ENCODE results near the gene CALN1.
"Not testable (repeated sequence)": the region's sequence is repeated elsewhere in the genome, so short reads cannot be mapped to it uniquely, and the experiment has no call there.

CALN1 gene

DNA sequence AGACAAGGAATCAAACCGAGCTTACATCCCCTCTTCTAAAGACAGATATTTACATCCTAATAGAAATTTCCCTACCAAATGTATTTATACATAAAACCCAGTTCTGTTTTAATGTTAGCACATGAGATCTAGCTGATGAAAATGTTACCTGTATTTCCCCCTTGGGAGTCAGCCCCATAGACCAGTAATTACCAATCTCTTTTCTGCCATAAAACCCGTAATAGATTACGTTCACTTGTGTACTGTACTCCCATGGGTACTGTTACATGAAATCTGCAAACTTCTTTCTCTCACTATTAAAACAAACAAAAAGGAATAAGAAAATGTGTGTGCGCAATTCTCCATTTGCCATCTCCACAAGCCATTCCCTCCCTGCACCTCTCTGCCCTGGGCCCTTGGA is 450.9 kb downstream of the CALN1 start:
- no peak for DNase-seq

- DNase-seq = no peak
These were observed 470.0 kb downstream of the CALN1 start for GRCh38 chr7:71942115-71942514.

DNA sequence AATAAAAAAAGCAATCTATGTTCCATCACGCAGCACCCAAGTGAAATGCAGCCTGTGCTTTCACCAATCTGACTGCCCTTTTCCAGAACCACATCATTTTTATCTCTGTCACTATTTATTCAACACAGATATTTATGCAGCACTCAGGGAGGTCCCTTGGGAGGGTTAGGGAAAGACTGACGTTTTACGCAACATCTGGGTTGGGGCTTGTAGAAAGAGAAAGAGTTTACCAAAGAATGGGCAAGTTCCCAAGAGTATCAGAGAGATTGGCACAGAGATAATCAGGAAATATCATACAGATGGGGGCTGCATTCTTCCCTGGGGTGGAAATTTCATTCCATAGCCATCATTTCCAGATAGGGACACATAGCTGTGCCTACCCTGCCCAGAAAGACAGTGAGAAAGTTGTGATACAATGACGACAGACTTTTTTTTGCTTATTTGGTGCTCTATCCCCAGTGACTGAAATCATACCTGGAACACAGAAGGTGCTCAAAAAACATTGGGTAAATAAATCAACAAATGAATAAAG is 474.2 kb downstream of the CALN1 start:
- DNase-seq = no peak

GRCh38 chr7:71935674-71936073 is 476.5 kb downstream of the CALN1 start:
- no peak for DNase-seq

DNA sequence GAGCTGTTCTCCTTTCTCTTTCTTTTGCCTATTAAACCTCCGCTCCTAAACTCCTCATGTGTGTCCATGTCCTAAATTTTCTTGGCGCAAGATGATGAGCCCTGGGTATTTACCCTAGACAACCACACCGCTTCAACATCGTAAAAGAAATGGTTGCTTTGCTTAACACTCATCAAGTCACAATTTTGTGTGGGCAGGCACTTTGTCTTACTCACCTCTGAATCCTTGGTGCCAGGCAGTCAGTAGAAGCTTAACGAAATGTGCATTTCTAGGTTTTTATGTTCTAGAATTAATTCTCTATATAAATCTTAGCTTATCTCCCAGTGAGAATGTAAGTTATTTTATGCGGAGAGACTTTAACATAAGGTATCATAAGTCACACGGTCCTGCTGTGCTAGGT is 478.7 kb downstream of the CALN1 start:
- no peak for DNase-seq

DNA sequence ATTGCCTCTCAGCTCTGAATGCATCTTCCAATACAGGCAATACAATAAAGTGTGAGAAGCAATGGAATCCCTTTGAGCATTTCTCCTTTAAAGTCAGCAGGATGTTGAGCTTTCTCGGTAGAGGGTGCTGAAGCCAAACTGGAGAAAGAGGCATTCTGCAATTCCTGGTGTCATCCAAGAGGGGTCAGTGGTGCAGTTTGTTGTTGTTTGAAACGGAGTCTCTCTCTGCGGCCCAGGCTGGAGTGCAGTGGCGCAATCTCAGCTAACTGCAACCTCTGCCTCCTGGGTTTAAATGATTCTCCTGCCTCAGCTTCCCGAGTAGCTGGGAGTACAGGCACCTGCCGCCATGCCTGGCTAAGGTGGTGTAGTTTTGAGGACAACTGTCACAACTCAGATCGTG is 486.5 kb downstream of the CALN1 start:
- DNase-seq = no peak

DNA sequence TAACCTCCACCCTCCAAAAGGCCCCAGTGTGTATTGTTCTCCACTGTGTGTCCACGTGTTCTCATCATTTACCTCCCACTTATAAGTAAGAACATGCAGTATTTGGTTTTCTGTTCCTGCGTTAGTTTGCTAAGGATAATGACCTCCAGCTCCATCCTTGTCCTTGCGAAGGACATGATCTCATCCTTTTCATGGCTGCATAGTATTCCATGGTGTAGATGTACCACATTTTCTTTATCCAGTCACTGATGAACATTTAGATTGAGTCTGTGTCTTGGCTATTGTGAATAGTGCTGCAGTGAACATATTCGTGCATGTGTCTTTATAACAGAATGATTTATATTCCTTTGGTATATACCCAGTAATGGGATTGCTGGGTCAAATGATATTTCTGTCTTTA is 497.9 kb downstream of the CALN1 start:
- not testable (repeated sequence) for DNase-seq

GRCh38 chr7:71912476-71912875 is 499.7 kb downstream of the CALN1 start:
- no peak for DNase-seq

GRCh38 chr7:71911051-71911450 is 501.1 kb downstream of the CALN1 start:
- DNase-seq = no peak

- no peak for DNase-seq
These were observed 506.3 kb downstream of the CALN1 start for GRCh38 chr7:71905821-71906220.

- DNase-seq = no peak
These were observed 507.7 kb downstream of the CALN1 start for GRCh38 chr7:71904484-71904883.

GRCh38 chr7:71900556-71900955 is 511.6 kb downstream of the CALN1 start:
- no peak for DNase-seq

DNA sequence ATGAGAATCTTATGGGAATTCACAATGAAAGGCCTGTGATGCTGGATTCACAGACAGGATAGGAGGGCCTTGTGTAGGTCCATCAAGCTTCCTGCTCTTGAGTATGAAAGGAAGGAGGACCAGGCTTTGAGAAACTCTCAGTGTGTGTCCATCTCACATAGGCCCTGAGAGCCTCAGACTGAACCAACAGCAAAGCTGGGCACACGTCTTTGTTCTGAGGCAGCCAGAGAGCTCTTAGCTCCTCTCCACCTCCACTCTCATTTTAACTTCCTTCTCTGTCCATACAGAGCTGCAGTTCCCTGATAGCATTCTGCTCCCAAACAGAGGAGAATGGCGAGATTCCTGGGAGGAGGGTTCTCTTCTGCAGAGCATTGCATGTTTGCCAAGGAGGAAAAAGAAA is 515.6 kb downstream of the CALN1 start:
- DNase-seq = no peak

GRCh38 chr7:71886046-71886445 is 526.1 kb downstream of the CALN1 start:
- DNase-seq = no peak

- no peak for DNase-seq
These were observed 526.7 kb downstream of the CALN1 start for GRCh38 chr7:71885487-71885886.

GRCh38 chr7:71883415-71883814 is 528.7 kb downstream of the CALN1 start:
- no peak for DNase-seq

DNA sequence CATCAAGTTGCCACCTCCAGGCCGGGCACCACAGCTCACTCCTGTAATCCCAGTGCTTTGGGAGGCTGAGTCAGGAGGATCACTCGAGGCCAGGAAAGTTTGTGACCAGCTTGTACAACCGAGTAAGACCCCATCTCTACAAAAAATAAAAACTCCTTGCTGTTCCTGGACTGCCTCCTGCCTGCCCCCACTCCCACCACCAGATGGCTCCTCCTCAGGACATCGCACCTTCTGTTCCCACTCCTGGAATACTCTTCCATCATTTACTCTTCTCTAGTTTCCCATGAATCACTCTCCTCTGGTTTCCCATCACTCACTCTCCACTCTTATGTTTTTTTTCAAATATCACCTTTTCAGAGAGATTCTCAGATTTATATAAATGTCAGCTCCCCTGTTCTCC is 540.7 kb downstream of the CALN1 start:
- no peak for DNase-seq

- DNase-seq = no peak
These were observed 541.3 kb downstream of the CALN1 start for GRCh38 chr7:71870812-71871211.

GRCh38 chr7:71868797-71869196 is 543.3 kb downstream of the CALN1 start:
- DNase-seq = no peak

DNA sequence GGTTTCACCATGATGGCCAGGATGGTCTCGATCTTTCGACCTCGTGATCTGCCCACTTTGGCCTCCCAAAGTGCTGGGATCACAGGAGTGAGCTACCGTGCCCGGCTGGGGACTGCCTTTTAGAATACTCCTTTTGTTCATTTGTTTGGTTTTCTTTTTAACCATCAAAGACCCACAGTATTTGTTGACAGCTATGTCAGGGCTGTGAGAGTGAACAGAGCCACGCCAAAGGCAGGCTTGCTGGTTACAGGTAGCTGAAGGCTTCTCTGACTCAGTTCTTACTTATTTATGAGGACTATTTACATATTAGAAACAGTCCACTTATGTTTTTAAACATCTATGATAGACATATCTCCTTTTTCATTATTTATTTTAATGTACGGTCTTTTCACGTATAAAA is 544.5 kb downstream of the CALN1 start:
- DNase-seq = no peak

- no peak for DNase-seq
These were observed 547.0 kb downstream of the CALN1 start for GRCh38 chr7:71865172-71865571.

- DNase-seq = no peak
These were observed 548.0 kb downstream of the CALN1 start for GRCh38 chr7:71864130-71864529.

DNA sequence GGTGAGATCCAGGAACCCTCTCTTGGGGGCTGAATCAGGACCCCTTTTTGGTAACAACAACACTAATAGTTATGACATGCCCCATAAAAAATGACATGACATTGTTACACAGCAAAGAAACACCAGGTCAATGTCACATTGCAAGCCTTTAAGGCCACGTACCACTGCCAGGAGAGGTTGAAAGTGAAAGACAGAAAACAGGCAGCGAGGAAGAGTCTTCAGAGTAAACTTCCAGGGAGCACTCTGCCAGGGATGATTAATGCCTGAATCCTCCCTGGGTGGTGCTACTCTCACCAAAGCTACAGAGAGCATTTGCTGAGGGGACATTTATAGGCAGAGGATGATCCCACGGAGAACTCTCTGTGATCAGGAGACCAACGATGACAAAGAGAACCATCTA is 551.6 kb downstream of the CALN1 start:
- DNase-seq = no peak

GRCh38 chr7:71857338-71857737 is 554.8 kb downstream of the CALN1 start:
- DNase-seq = no peak

GRCh38 chr7:71854546-71855397 is 557.4 kb downstream of the CALN1 start:
- DNase-seq = no peak

Measured in CD4-positive, alpha-beta T cell treated with Interleukin-21 for 1 hour (primary cell).